ENCODE measurements around the gene KIF5C. TPM values are rescaled to one million over a fixed set of nuclear protein-coding genes. Genes with fewer than 3 reads are reported as not detected.

KIF5C gene
- total RNA-seq, 1 donor = under 0.01 TPM

DNA sequence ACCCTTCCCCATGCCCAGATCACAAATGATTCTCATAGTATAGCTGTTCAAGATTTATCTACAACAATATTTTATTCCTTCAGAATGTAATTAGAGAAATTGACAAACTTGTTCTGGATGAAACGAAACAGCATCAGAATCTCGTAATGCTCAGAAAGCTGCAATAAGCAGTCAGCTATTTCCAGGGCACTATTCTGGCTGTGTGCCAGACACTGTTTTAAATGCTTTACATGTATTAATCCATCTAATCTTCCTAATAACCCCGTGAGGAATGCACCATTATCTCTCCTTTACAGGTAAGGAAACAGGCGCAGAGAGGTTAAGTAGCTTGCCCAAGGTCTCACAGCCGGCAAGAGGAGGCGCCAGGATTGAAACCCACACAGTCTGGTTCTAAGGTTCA is 153.3 kb downstream of the KIF5C start:
- no peak for TF ChIP-seq CTCF (IDR thresholded peaks at IDR 0.05; ENCODE audit: insufficient read depth, low read depth, low read length)
- no peak overlapping the region for H3K4me3 ChIP-seq (ENCODE audit: low read depth, low read length)
- no peak for DNase-seq (ENCODE audit: low read depth)

- TF ChIP-seq CTCF (IDR thresholded peaks at IDR 0.05; ENCODE audit: insufficient read depth, low read depth, low read length) = no peak
- H3K4me3 ChIP-seq (ENCODE audit: low read depth, low read length) = no peak overlapping the region
- no peak for DNase-seq (ENCODE audit: low read depth)
These were observed 153.9 kb downstream of the KIF5C start for GRCh38 chr2:149028891-149029290.

DNA sequence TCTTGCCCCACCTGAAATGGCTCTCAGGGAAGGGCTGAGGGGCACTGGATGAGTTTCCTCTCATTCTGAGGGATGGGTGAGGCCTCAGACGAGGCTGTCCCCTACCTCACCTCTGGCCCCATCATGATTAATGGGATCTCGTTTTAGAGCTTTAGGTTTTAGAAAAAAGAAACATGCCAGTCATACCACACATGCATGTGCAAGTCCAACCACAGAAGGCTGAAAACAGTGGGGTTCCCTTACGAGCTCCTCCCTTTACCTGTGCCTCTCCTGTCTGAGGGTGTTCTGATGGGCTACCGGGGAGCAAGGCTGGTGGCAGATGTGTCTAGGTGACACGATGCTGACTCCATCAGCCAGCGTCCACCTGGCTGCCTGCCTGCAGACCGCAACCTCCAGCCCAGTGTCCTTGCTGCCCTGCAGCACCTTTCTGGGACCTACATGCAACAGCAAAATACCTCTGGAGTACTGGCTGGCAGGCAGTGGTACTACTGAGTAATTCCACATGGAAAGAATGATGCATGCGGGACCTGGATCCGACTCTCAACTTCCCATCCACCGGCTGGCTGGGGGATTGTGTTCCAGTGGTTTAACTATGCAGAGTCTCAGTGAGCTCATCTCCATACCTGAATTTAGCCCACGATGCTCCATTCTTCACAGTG is 154.4 kb downstream of the KIF5C start:
- no peak for DNase-seq (ENCODE audit: low read depth)
- H3K4me3 ChIP-seq (ENCODE audit: low read depth, low read length) = no peak overlapping the region
- no peak for TF ChIP-seq CTCF (IDR thresholded peaks at IDR 0.05; ENCODE audit: insufficient read depth, low read depth, low read length)

DNA sequence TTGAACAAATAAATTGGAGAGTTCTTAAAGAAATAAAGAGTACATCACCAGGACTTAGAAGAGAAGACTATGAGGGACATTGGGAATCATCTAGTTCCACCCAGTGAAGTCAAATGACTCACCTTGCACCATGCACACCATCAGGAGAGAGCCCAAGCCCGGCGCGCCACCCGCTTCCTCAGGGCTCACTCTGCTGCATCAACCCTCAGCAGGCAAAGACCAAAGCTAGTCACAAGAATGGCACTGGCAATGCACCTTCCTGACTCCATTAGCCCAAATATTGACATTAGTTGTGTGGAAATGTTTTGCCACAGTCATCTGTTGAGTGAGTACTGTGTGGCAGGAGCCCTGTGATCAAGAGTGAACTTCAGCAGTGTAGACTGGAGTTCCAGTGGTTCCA is 156.4 kb downstream of the KIF5C start:
- no peak for TF ChIP-seq CTCF (IDR thresholded peaks at IDR 0.05; ENCODE audit: insufficient read depth, low read depth, low read length)
- no peak for DNase-seq (ENCODE audit: low read depth)
- H3K4me3 ChIP-seq (ENCODE audit: low read depth, low read length) = no peak overlapping the region

DNA sequence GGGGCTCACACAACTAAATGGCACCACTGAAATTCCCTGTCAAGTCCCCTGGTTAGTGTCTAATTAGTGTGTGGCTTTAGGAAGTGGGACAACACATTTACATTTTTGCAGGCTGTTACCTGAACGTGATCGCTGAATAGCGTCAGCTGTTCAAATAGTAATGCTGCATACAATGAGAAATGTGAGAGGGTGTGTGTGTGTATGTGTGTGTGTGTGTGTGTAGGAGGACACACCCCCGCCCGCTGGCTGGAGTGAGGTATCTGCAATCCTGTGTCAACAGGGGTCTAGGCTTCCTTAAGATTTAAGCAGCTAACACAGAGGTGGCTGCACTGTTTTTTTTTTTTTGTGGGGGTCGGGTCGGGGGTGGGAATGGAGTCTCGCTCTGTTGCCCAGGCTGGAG is 158.7 kb downstream of the KIF5C start:
- no peak for DNase-seq (ENCODE audit: low read depth)
- no peak for TF ChIP-seq CTCF (IDR thresholded peaks at IDR 0.05; ENCODE audit: insufficient read depth, low read depth, low read length)
- H3K4me3 ChIP-seq (ENCODE audit: low read depth, low read length) = no peak overlapping the region

- TF ChIP-seq CTCF (IDR thresholded peaks at IDR 0.05; ENCODE audit: insufficient read depth, low read depth, low read length) = no peak
- H3K4me3 ChIP-seq (ENCODE audit: low read depth, low read length) = no peak overlapping the region
- no peak for DNase-seq (ENCODE audit: low read depth)
These were observed 159.4 kb downstream of the KIF5C start for GRCh38 chr2:149034406-149034805.
